Spleen (tissue), 11 donors: ENCODE measurements around the gene CPNE9. TPM values are rescaled to one million over a fixed set of nuclear protein-coding genes. Genes with fewer than 3 reads are reported as not detected.
"Not testable (repeated sequence)": the region's sequence is repeated elsewhere in the genome, so short reads cannot be mapped to it uniquely, and the experiment has no call there.

Source experiments
- DNase-seq: peaks from one replicate; pipeline ENCODE4 v3.0.0-alpha.2; 2020
- H3K27ac ChIP-seq, 8 donors: fragments of 200-600 bp; sonication (generic) in 7 of 8; 1 replicate in 4 of 8; 2 replicates in 4 of 8; pipeline versions ENCODE4 v1.5.0 to v1.8.0; 2016 to 2021; ENCODE audit warnings: inconsistent platforms in 4 of 8, mild to moderate bottlenecking in 4 of 8, moderate library complexity in 1 of 8
- H3K27me3 ChIP-seq, 7 donors: fragments of 200-600 bp; sonication (generic) in 6 of 7; replicated peaks in 1 of 7; 1 replicate in 4 of 7; 2 replicates in 3 of 7; pipeline versions ENCODE4 v1.5.0 to v1.8.0; 2016 to 2021; ENCODE audit warnings: inconsistent platforms in 3 of 7, mild to moderate bottlenecking in 1 of 7
- H3K36me3 ChIP-seq, 6 donors: fragments of 200-600 bp; sonication (generic) in 5 of 6; 1 replicate in 4 of 6; 2 replicates in 2 of 6; pipeline versions ENCODE4 v1.5.0 to v1.8.0; 2016 to 2021; ENCODE audit warnings: inconsistent platforms in 2 of 6
- H3K4me1 ChIP-seq, 6 donors: fragments of 200-600 bp; sonication (generic) in 5 of 6; 1 replicate in 3 of 6; 2 replicates in 3 of 6; pipeline versions ENCODE4 v1.5.0 to v1.8.0; 2016 to 2021; ENCODE audit warnings: inconsistent platforms in 3 of 6
- H3K4me3 ChIP-seq, 8 donors: fragments of 200-600 bp; sonication (generic) in 7 of 8; 1 replicate in 4 of 8; 2 replicates in 4 of 8; pipeline versions ENCODE4 v1.5.0 to v1.8.0; 2016 to 2021; ENCODE audit warnings: inconsistent platforms in 4 of 8, mild to moderate bottlenecking in 4 of 8, moderate library complexity in 2 of 8
- H3K9me3 ChIP-seq, 8 donors: fragments of 200-600 bp; sonication (generic) in 7 of 8; 1 replicate in 4 of 8; 2 replicates in 4 of 8; pipeline versions ENCODE4 v1.5.0 to v1.8.0; 2016 to 2021; ENCODE audit warnings: inconsistent platforms in 4 of 8
- CTCF ChIP-seq, 11 experiments: fragments of 200-600 bp in 7 of 11; fragments of 450-650 bp in 4 of 11; sonication (generic) in 4 of 11; IDR thresholded peaks in 8 of 11; conservative IDR thresholded peaks in 3 of 11; 1 replicate in 7 of 11; 2 replicates in 4 of 11; pipeline versions ENCODE4 v1.4.0 to v1.8.0; 2016 to 2021; ENCODE audit warnings: antibody characterized with exemption in 11 of 11, inconsistent platforms in 4 of 11, mild to moderate bottlenecking in 1 of 11
- POLR2A ChIP-seq, 3 donors: fragments of 450-650 bp; IDR thresholded peaks; one replicate each; pipeline ENCODE4 v1.5.1; 2017; ENCODE audit warnings: antibody characterized with exemption in 3 of 3, mild to moderate bottlenecking in 1 of 3
- POLR2AphosphoS5 ChIP-seq, 3 donors: sonication (generic); formaldehyde crosslinking; IDR thresholded peaks; one replicate each; pipeline ENCODE4 v1.5.1; 2017; ENCODE audit warnings: antibody characterized with exemption in 3 of 3
- WGBS, 5 donors: extraction: QIAGEN DNeasy Blood & Tissue Kit in 3 of 5; methylation state at CpG; one replicate each; pipeline versions ENCODE4 v1.1.5 to v1.1.7; 2013 to 2018; 5-methylcytosine and 5-hydroxymethylcytosine counted together
- intact Hi-C: fragments of 100-400 bp; cut with DNase I; formaldehyde crosslinking; loops from one replicate; pipeline ENCODE4 v1.15.0; 2023; ENCODE audit warnings: low total_unique reads
- polyA plus RNA-seq, 3 donors: library from polyadenylated mRNA; stranded (reverse); fragments of 200-250 nt; gene quantifications; one replicate each; pipeline ENCODE4 v1.2.1, GENCODE V29; 2013
- total RNA-seq, 7 donors: library from RNA; depleted of rRNA in 3 of 7; stranded (reverse); fragments of >200 nt in 3 of 7; fragmentation: NEBNext Ultra II Directional in 4 of 7; extraction: Animal tissue kit (Norgen Biotek cat#: 25700) in 4 of 7; gene quantifications; one replicate each; pipeline versions ENCODE4 v1.1.0 to v1.2.1, GENCODE V29; 2016 to 2021
- donor health status: healthy with polysubstance abuse.
- donor health status: DM: no; HTN: no; CAD: no; lungs with moderate emphysema.
- donor health status: DM: no; HTN: no; CAD: no.
- donor health status: Bipolar disorder and iron deficiency.
- donor health status: healthy.
- donor health status: DM: no; HTN: no; CAD: no.
- donor health status: DM: yes; HTN: yes; CAD: no.

Gene CPNE9
- total and polyA plus RNA-seq, 10 donors = 0.15 to 0.63 (median 0.20) TPM; not detected in 6

- intact Hi-C loops = no loop called here
- no peak for DNase-seq
- Histone ChIP-seq H3K4me3 (no peak overlapping the region), H3K4me1 (peaks cover 6 to 56% (median 44%) of the 10 kb centered on the region in 6 donors), H3K36me3 (peaks cover 0 to 27% (median 0%) of the 10 kb centered on the region in 6 donors), H3K9me3 (no peaks in the 10 kb centered on the region), H3K27ac (peak overlapping the region in 3 of 8 donors; percentile 41 to 85 (median 72)), H3K27me3 (peaks cover 0 to 11% (median 0%) of the 10 kb centered on the region in 7 donors)
- WGBS, 5 donors = 80 to 99% (median 86%) methylated on average over 5 to 6 of the region's 6 CpGs
- TF ChIP-seq CTCF (IDR thresholded peaks at IDR 0.05 in 8 of 11, conservative IDR thresholded peaks at IDR 0.05 in 3 of 11) (no peak), POLR2AphosphoS5 (IDR thresholded peaks at IDR 0.05) (no peak), POLR2A (IDR thresholded peaks at IDR 0.05) (no peak)
Measured at GRCh38 chr3:9768141-9768775, 64.6 kb downstream of the CPNE9 start.

- no peak for DNase-seq
- Histone ChIP-seq H3K9me3 (no peaks in the 10 kb centered on the region), H3K4me3 (peak overlapping the region in 7 of 8 donors; percentile 35 to 71 (median 47)), H3K4me1 (peaks cover 6 to 56% (median 44%) of the 10 kb centered on the region in 6 donors), H3K36me3 (peaks cover 0 to 19% (median 0%) of the 10 kb centered on the region in 6 donors), H3K27ac (peak overlapping the region in 6 of 8 donors; percentile 69 to 85 (median 78)), H3K27me3 (peaks cover 0 to 11% (median 0%) of the 10 kb centered on the region in 7 donors)
- TF ChIP-seq POLR2A (IDR thresholded peaks at IDR 0.05) = no peak
- TF ChIP-seq CTCF (IDR thresholded peaks at IDR 0.05 in 8 of 11, conservative IDR thresholded peaks at IDR 0.05 in 3 of 11) = no peak
- no peak for TF ChIP-seq POLR2AphosphoS5 (IDR thresholded peaks at IDR 0.05)
- 80 to 86% (median 85%) methylated on average over 5 of the region's 5 CpGs for WGBS, 5 donors
- intact Hi-C loops = no loop called here
Measured at GRCh38 chr3:9769012-9769411, 65.4 kb downstream of the CPNE9 start.

GRCh38 chr3:9769426-9770275 lies 66.0 kb downstream of the CPNE9 start, which contains the start of gene CAMK1:
TSS of gene CAMK1 (minus strand) at chr3:9769947. CDS start at chr3:9767749, 2,198 bp downstream.
- DNase-seq = peak; percentile 92
- TF ChIP-seq POLR2A (IDR thresholded peaks at IDR 0.05) = no peak
- TF ChIP-seq POLR2AphosphoS5 (IDR thresholded peaks at IDR 0.05) = peak; percentile 69 to 83 (median 82)
- Histone ChIP-seq H3K4me1 (peaks cover 6 to 56% (median 44%) of the 10 kb centered on the region in 6 donors), H3K36me3 (peaks cover 0 to 13% (median 0%) of the 10 kb centered on the region in 6 donors), H3K27ac (peak within 1 kb of the TSS; percentile 53 to 85 (median 78)), H3K9me3 (no peaks in the 10 kb centered on the region), H3K4me3 (peak within 1 kb of the TSS; percentile 35 to 71 (median 49)), H3K27me3 (peaks cover 0 to 11% (median 0%) of the 10 kb centered on the region in 7 donors)
- intact Hi-C loops = no loop called here
- 12 to 24% (median 14%) methylated on average over 15 to 49 of the region's 49 CpGs for WGBS, 5 donors

- H3K4me3 ChIP-seq = peak overlapping the region; percentile 35 to 71 (median 49)
- H3K27me3 ChIP-seq = peaks cover 0 to 11% (median 0%) of the 10 kb centered on the region in 7 donors
- DNase-seq = no peak
- H3K4me1 ChIP-seq = peaks cover 6 to 56% (median 44%) of the 10 kb centered on the region in 6 donors
- H3K36me3 ChIP-seq = peaks cover 0 to 8% (median 0%) of the 10 kb centered on the region in 6 donors
- peak overlapping the region; percentile 53 to 85 (median 78) for H3K27ac ChIP-seq
- no peaks in the 10 kb centered on the region for H3K9me3 ChIP-seq
- intact Hi-C loops = no loop called here
- 26 to 33% (median 31%) methylated on average over 15 of the region's 15 CpGs for WGBS, 5 donors
- no peak for TF ChIP-seq POLR2A (IDR thresholded peaks at IDR 0.05)
- no peak for TF ChIP-seq CTCF (IDR thresholded peaks at IDR 0.05 in 8 of 11, conservative IDR thresholded peaks at IDR 0.05 in 3 of 11)
- peak in 1 of 3 donors; percentile 39 for TF ChIP-seq POLR2AphosphoS5 (IDR thresholded peaks at IDR 0.05)
Measured at GRCh38 chr3:9770276-9770812, 66.7 kb downstream of the CPNE9 start.

GRCh38 chr3:9771007-9771406 lies 67.4 kb downstream of the CPNE9 start:
- DNase-seq, H3K4me3 ChIP-seq, intact Hi-C loops, H3K36me3 ChIP-seq, H3K9me3 ChIP-seq: not testable (repeated sequence)
- WGBS, 5 donors = 88 to 93% (median 88%) methylated on average over 2 of the region's 2 CpGs
- Histone ChIP-seq H3K27ac (peak overlapping the region in 4 of 8 donors; percentile 69 to 85 (median 80)), H3K27me3 (peaks cover 0 to 11% (median 0%) of the 10 kb centered on the region in 7 donors), H3K4me1 (peaks cover 6 to 52% (median 44%) of the 10 kb centered on the region in 6 donors)
